Epithelial cell of proximal tubule (primary cell): ENCODE measurements around the gene ZNF488. TPM values are rescaled to one million over a fixed set of nuclear protein-coding genes. Genes with fewer than 3 reads are reported as not detected.
A peak's percentile ranks its signal among the peaks of the same experiment; 100 is the strongest.
"Not testable (repeated sequence)": the region's sequence is repeated elsewhere in the genome, so short reads cannot be mapped to it uniquely, and the experiment has no call there.

Source experiments
- DNase-seq: peaks from one replicate; pipeline ENCODE4 v3.0.0-alpha.2; 2011; ENCODE audit warnings: low read depth
- H3K4me3 ChIP-seq: 2 replicates; pipeline ENCODE4 v1.5.1; 2011; ENCODE audit warnings: low read depth, mild to moderate bottlenecking, low read length
- total RNA-seq: library from RNA; depleted of rRNA; stranded (reverse); fragments of >200 nt; gene quantifications from 2 replicates; pipeline ENCODE4 v1.2.3, GENCODE V29; 2015
- TF ChIP-seq, protein P1 (sequence below): conservative IDR thresholded peaks from 2 replicates; pipeline ENCODE4 v1.5.1; 2012; ENCODE audit warnings: low read depth, mild to moderate bottlenecking, low read length

The ZNF488 gene
- total RNA-seq, 1 donor from 2014 or later: 0.63 TPM

DNA sequence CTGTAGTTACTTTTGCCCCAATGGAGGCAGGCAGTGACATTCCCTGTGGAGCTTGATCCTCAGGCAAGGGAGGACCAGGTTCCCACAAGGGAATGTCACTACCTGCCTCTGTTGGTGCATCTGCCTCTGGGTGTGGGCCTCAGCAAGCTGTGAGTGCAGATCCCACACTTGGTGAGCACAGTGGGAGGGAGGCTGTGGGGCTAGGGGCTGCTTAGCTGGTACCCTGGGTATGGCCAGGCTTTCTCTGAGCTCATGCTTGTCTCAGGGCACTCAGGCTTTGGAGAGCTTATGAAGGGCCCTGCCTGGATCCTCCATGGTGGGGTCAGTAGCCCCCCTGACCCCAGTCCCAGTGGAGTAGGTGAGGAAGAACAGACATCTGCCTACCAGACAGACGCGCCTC lies 16.2 kb upstream of the ZNF488 start:
- TF ChIP-seq, protein P1, sequence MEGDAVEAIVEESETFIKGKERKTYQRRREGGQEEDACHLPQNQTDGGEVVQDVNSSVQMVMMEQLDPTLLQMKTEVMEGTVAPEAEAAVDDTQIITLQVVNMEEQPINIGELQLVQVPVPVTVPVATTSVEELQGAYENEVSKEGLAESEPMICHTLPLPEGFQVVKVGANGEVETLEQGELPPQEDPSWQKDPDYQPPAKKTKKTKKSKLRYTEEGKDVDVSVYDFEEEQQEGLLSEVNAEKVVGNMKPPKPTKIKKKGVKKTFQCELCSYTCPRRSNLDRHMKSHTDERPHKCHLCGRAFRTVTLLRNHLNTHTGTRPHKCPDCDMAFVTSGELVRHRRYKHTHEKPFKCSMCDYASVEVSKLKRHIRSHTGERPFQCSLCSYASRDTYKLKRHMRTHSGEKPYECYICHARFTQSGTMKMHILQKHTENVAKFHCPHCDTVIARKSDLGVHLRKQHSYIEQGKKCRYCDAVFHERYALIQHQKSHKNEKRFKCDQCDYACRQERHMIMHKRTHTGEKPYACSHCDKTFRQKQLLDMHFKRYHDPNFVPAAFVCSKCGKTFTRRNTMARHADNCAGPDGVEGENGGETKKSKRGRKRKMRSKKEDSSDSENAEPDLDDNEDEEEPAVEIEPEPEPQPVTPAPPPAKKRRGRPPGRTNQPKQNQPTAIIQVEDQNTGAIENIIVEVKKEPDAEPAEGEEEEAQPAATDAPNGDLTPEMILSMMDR: no peak
- DNase-seq: no peak
- no peak overlapping the region for H3K4me3 ChIP-seq

DNA sequence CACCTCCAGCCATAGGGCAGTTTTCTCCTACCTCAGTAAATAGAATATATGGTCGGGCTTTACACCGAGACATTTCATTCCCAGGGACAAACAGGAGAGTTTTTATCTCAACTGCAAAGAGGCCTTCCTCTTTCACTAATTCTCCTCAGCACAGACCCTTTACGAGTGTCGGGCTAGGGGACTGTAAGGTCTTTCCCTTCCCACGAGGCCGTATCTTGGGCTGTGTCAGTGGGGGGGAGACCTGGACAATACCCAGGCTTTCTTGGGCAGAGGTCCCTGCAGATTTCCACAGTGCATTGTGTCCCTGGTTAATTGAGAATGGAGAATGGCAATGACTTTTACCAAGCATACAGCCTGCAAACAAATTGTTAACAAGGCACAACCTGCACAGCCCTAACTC lies 13.2 kb upstream of the ZNF488 start:
- DNase-seq: no peak
- TF ChIP-seq, protein P1: no peak
- H3K4me3 ChIP-seq: no peak overlapping the region

DNA sequence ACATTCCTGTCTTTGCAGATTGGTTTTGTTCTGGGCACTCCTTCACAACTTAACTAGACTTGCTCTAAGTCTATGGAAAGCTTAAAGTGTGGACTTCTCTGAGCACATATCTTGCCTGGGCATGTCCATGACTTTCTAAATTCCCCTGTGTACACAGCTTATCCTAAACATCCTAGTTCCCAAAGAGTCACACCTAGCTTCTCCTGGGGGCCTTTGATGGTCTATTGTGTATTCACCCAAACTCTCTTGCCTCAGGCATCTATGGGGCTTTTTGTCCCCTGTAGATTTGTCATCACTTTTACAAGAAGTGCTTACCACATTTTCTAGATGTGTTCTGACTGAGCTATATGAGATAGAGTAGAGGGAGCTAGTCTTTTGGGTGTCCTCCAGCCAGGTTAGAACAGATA lies 12.2 kb upstream of the ZNF488 start:
- TF ChIP-seq, protein P1: no peak
- H3K4me3 ChIP-seq: no peak overlapping the region
- DNase-seq: no peak

DNA sequence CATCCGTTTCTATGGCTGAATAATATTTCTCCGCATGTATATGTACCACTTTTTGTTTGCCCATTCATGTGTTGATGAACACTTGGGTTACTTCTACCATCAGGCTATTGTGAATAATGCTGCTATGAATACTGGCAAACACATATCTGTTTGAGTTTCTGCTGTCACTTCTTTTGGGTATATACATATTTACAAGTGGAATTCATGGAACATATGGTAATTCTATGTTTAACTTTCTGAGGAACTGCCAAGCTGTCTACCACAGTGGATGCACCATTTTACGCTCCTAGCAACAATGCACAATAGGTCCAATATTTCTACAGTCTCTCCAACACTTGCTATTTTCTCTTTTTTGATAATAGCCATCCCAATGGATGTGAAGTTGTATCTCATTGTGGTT lies 5.5 kb upstream of the ZNF488 start:
- H3K4me3 ChIP-seq: no peak overlapping the region
- TF ChIP-seq, protein P1: no peak
- no peak for DNase-seq

DNA sequence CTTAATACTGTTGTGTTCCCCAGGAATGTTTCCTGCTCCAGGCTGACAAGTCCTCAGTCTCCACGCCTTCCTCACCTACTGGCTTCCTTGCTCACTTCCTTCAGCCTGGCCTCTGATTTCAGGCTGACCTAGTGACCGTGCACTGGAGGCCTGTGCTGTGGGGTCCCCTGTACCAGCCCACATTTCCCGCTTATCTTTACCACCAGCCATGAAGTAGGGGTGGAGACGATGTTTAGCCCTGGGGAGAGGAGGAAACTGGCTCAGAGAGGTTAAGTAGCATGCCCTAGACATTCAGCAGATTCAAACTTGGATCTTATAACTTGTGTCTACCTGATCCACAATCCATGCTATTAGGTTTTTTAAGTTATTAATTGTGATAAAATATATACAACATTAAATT lies 4.8 kb upstream of the ZNF488 start:
- DNase-seq: no peak
- no peak overlapping the region for H3K4me3 ChIP-seq
- TF ChIP-seq, protein P1: no peak

DNA sequence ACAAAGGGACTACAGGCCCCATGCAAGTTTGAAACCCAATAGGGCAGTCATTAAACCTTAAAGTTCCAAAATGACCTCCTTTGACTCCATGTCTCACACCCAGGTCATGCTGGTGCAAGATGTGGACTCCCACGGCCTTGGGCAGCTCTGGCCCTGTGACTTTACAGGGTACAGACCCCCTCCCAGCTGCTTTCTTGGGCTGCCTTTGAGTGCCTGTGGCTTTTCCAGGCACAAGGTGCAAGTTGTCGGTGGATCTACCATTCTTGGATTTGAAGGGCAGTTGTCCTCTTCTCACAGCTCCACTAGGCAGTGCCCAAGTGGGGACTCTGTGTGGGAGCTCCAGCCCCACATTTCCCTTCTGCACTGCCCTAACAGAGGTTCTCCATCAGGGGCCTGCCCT lies 2.0 kb upstream of the ZNF488 start:
- not testable (repeated sequence) for H3K4me3 ChIP-seq, DNase-seq

DNA sequence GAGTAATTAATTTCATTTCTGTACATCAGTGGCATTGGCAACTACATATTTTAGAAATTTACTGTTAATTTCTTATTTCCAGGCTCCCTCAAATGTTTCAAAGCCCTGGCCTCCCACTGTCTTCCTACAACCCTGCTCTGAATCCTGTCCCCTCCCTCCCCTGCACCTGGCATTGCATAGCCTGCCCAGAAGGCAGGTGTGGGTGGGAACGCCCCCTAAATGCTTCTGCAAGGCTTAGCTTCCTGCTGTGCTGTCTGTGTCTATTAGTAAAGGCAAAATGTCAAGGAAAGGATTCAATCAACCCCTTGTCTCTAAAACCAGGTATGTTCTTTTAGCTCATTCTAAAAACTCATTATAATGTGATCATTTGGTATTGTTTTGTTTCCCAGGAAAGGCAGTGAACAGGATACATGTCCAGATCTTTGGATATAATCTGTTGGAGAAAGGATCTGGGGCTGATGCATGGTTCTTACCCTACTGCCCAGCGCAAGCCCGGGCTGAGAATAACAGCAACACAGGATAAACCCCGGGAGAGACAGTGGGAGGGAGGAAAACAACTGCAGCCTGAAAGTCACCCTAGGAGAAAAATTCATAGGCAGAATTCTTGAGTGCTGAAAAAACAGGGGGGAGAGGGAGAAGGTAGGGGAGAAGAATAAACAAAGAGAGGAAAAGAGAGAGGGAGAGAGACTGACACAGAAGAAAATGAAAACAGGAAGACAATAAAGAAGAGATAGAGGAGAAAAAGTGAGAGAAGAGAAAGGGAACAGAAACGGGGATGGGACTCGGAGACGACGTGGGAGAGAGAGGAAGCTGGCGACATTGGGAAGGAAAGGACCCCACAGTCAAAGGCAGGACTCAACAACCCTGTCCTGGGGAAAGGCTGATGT lies 589 bp downstream of the ZNF488 start:
- DNase-seq: no peak
- H3K4me3 ChIP-seq: peak overlapping the region; percentile 82
- TF ChIP-seq, protein P1: no peak
